Activated CD8-positive, alpha-beta memory T cell treated with anti-CD3 and anti-CD28 coated beads, Interleukin-2, amount 50 U/mL, for 24 hours (primary cell): Measurements from ENCODE around the gene DYNLT5.
"Not testable (repeated sequence)": the region's sequence is repeated elsewhere in the genome, so short reads cannot be mapped to it uniquely, and the experiment has no call there.

Experiments
- DNase-seq: peaks from one replicate; pipeline ENCODE4 v3.0.0-alpha.2; 2020; ENCODE audit errors: extremely low read depth

The DYNLT5 gene

GRCh38 chr1:66788231-66788939, 36.1 kb downstream of the DYNLT5 start:
- peak; percentile 17 for DNase-seq

- DNase-seq: no peak
Observed at GRCh38 chr1:66791621-66792610, 39.7 kb downstream of the DYNLT5 start.

- DNase-seq: not testable (repeated sequence)
Observed at GRCh38 chr1:66795839-66796238, 43.6 kb downstream of the DYNLT5 start.

- no peak for DNase-seq
Observed at GRCh38 chr1:66809245-66809644, 57.0 kb downstream of the DYNLT5 start.

GRCh38 chr1:66809736-66810326, 57.6 kb downstream of the DYNLT5 start:
- DNase-seq: no peak

GRCh38 chr1:66824771-66825170, 72.5 kb downstream of the DYNLT5 start:
- no peak for DNase-seq
